ENCODE data around the gene CHEK1.

DNA sequence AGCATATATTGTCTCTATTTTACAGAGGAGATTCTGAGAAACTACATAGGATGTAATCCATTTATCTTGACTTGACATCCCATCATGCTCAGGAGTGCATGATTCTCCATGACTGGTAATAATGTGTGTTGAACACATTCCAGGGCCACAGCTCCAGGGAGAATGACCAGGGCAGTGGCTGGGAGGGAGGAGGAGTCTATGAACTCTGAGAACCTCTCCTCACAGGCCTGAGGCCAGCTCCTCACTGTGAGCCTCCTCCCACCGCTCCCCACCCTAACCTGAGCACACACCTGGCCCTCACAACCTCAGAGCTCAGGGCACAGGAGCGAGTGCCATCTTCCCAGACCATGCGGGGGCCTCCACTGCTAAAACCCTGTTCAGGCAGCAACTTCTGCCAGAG is 63.7 kb downstream of the CHEK1 start:
- TF ChIP-seq, protein P1, sequence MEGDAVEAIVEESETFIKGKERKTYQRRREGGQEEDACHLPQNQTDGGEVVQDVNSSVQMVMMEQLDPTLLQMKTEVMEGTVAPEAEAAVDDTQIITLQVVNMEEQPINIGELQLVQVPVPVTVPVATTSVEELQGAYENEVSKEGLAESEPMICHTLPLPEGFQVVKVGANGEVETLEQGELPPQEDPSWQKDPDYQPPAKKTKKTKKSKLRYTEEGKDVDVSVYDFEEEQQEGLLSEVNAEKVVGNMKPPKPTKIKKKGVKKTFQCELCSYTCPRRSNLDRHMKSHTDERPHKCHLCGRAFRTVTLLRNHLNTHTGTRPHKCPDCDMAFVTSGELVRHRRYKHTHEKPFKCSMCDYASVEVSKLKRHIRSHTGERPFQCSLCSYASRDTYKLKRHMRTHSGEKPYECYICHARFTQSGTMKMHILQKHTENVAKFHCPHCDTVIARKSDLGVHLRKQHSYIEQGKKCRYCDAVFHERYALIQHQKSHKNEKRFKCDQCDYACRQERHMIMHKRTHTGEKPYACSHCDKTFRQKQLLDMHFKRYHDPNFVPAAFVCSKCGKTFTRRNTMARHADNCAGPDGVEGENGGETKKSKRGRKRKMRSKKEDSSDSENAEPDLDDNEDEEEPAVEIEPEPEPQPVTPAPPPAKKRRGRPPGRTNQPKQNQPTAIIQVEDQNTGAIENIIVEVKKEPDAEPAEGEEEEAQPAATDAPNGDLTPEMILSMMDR (IDR thresholded peaks at IDR 0.05): no peak
- no peak for TF ChIP-seq POLR2A (IDR thresholded peaks at IDR 0.05)

All from testis (tissue), 2 donors.